ENCODE results near the gene SORCS2.

DNA sequence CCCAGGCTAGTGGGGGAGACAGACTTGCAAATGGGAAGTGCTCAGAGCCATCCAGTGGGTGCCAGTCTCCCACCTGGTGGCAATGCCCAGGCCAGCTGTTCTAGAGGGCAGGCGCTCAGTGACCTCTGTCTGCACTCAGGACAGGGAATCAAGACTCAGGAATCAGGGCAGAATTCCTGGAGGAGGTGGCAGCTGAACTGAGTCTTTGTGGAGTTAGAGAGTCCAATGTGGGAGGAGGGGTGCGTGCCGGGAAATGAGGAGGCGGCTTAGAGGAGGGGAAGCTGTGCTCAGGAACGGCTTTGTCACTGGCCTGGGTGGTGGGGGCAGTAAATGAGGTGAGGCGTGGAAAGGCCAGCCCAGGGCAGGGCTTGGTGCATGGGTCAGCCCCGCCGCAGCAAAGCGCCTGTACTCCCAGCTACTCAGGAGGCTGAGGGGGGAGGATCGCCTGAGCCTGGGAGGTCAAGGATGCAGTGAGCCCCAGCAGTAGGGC lies 31.3 kb upstream of the SORCS2 start:
- no peak for TF ChIP-seq EZH2phosphoT487 (IDR thresholded peaks at IDR 0.05; ENCODE audit: borderline replicate concordance, low read length)
- TF ChIP-seq, protein P1, sequence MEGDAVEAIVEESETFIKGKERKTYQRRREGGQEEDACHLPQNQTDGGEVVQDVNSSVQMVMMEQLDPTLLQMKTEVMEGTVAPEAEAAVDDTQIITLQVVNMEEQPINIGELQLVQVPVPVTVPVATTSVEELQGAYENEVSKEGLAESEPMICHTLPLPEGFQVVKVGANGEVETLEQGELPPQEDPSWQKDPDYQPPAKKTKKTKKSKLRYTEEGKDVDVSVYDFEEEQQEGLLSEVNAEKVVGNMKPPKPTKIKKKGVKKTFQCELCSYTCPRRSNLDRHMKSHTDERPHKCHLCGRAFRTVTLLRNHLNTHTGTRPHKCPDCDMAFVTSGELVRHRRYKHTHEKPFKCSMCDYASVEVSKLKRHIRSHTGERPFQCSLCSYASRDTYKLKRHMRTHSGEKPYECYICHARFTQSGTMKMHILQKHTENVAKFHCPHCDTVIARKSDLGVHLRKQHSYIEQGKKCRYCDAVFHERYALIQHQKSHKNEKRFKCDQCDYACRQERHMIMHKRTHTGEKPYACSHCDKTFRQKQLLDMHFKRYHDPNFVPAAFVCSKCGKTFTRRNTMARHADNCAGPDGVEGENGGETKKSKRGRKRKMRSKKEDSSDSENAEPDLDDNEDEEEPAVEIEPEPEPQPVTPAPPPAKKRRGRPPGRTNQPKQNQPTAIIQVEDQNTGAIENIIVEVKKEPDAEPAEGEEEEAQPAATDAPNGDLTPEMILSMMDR (conservative IDR thresholded peaks at IDR 0.05; ENCODE audit: low read depth, low read length): no peak

All from PC-3 (cell line).